Raji (cell line): ENCODE results near the gene MGA.
A peak's percentile ranks its signal among the peaks of the same experiment; 100 is the strongest.

ENCODE experiments used
- POLR2A ChIP-seq: IDR thresholded peaks from 2 replicates; pipeline ENCODE4 v1.6.1; 2011; ENCODE audit warnings: low read depth, low read length, control low read depth; ENCODE audit not compliant: insufficient read depth

MGA gene

GRCh38 chr15:41660235-41661077 lies at the start of gene MGA:
Gene MGA, plus strand, starts transcription at chr15:41660405.
- peak; percentile 79 for TF ChIP-seq POLR2A

DNA sequence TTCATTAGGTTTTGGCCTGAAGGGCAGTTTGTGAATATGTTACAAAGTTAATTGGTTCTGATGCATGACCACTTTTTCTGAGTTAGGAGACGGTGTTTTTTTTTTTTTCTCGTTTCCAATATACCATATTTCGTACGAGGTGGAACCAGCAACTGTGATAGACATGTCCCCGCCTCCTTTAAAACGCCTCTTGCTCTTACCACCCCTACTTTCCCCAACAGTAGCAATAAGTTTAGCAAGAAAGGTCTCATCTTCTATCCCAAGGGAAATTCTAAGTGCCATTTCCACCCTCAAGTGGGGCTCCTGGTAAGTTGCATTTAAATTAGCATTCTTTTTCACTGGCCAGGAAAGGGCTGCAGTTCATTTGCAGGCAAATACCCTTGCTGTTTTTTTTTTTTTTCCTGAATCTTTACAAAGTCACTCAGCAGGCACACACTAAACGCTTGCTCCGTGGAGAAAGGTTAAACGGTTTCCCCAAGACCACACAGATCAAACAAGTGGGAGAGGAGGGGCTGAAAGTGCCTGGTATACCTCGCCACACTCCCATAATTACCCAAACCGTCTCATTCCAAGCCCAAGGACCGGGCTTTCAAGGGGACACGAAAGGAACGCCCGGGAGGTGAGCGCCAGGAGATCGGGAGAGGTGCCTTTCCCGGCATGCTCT lies 39.5 kb upstream of the MGA start:
- TF ChIP-seq POLR2A: no peak

GRCh38 chr15:41621200-41622193 lies 38.7 kb upstream of the MGA start:
- no peak for TF ChIP-seq POLR2A

DNA sequence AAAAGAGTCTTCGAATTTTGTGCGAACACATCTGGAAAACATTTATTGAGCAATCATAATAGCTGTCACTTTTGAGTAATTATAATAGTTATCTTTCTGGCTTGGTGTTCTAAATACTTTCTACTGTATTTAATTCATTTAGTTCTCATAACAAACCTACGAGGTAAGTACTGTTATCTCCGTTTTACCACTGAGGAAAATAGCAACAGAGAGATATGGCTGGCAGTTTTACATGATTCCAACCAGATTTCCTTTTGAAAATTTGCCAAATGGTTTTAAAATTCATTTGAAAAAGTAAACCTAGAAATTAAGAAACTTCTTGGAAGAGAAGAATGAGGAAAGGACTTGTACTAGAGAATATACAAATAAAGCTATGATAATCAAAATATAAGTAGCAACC lies 37.3 kb upstream of the MGA start:
- TF ChIP-seq POLR2A: no peak

- TF ChIP-seq POLR2A: no peak
Observed at GRCh38 chr15:41627203-41627602, 33.0 kb upstream of the MGA start.

DNA sequence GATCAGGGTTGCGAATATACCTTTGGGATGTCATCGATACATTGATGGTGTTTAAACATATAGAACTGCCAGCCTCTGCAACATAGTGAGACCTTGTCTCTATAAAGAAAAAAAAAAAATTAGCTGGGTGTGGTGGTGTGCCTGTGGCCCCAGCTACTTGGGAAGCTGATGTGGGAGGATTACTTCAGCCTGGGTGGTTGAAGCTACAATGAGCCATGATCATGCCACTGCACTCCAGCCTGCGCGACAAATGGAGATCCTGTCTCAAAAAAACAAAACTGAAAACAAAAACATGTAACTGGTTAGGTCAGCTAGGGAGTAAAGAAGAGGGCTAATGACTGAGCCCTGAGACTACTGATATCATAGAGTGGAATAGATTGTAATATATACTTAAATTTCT lies 30.7 kb upstream of the MGA start:
- TF ChIP-seq POLR2A: no peak

DNA sequence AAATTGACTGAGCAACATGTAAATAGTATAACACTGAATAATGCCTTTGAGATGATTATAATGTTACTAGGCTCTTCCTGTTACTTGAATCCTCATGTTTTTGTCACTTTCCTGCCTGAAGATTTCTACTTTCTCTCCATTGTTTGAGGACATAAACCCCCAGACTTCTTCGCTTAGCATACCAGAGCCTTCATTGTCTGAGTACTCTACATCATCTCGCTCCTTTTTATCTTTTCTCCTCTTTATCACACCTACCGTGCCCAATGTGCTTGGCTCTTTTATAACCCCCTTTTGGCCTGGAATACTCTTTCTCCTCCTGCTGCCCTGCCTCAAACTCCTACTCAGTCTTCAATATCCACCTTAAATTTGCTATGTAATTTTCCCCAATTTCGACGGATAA lies 30.3 kb upstream of the MGA start:
- TF ChIP-seq POLR2A: no peak

DNA sequence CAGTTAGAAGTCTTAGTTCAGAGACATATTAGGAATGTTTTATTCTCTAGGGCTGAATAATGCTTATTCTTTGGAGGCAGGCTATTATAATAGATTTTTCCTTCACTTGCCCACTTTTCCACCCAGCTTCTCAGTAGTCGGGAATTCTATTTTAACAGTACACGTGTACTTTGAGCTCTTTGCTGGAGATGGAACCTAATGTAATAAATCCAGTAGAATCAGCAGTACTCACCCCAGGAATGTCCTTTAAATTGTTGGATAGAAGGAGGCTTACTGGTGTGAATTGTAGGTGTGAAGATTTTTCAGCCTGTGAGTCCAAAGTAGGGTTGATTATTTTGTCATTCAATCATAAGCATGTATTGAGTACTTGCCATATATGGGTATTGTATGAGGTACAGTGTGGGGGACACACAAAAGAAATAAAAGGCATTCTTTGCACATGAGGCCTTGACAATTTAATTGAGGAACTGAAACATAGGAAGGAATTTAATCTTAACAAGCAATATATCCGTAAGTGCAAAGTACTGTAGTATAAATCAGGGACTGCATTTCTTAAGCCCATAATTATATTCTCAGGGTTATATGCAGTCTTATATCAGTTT lies 29.5 kb upstream of the MGA start:
- TF ChIP-seq POLR2A: no peak

DNA sequence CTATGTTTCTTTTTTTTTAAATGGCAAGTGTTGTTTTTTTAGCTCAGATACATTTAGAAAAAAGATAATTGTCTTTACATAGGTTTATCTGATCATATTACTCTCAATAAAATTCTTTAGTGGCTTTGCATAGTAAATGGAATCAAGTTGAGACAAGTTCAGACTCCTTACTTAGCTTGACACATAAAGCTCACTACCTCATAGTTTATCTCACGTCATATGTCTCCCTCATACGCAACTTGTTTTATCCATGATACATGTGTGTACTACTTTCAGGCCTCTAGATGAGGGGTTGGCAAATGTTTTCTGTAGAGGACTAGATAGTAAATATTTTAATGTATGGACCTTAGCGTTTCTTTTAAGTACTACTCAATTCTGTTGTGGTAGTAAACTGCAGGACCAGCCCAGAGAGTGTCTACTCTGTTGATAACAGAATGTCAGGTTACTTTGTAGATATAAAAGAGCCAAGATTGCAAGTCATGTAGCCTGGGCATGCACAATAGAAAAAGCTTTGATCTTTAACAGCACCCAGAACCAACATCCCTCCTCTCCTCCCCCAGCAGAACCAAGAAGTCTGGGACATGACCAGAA lies 28.2 kb upstream of the MGA start:
- no peak for TF ChIP-seq POLR2A

DNA sequence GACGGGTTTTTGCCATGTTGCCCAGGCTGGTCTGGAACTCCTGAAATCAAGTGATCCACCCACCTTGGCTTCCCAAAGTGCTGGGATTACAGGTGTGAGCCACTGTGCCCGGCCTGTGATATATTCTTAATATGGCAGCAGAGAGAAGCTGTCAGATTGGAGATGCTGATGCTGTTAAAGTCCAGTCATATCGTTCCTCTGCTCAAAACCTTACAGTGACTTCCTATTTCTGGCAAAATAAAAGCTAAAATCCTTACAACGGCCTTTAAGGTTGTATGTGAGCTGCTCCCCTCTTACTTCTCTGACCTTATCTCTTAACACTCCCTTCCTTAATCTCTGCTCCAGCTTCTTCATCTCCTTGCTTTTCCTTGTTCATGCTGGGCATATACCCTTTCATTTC lies 26.6 kb upstream of the MGA start:
- no peak for TF ChIP-seq POLR2A

DNA sequence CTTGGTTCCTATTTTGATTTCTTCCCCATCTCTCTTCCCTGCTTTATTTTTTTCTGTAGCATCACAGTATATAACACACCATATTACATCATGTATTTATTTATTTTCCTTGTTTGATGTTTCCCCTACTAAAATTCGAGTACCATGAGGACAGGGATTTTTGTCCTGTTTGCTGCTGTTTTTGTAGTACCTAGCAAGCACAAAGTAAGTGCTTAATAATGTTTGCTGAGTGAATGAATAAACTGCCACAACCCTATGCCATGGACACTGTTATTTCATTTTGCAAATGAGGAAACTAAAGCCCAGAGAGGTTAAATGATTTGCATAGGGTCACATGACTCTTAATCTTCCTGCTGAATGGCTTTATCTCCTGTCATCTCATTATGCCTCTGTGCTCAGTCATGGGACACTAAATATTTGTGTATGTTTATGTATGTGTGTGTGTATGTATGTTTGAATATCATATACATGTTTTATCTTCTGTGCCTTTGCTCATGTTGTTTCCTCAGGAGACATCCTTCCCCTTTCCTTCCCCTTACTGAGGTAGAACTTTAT lies 26.1 kb upstream of the MGA start:
- TF ChIP-seq POLR2A: peak; percentile 46; the same call in 1 of the 2 replicates

DNA sequence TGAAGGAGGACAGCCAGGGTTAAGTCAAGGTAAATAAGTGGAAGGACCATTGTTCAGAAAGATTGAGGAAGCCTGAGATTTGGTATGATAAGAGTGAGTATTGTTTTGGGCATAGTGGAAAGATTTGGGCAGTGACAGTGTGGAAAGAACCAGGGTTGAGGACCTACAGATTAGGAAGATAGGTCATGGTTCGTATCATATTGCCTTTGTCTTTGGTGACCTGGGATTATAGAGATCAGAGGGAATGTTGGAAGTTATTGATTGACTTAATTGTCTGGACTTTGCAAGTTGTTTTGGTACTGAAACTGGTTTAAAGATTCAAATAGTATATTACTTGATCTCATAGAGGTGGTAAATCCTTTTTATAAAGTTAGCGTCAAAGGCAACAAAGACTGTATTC lies 23.1 kb upstream of the MGA start:
- no peak for TF ChIP-seq POLR2A

DNA sequence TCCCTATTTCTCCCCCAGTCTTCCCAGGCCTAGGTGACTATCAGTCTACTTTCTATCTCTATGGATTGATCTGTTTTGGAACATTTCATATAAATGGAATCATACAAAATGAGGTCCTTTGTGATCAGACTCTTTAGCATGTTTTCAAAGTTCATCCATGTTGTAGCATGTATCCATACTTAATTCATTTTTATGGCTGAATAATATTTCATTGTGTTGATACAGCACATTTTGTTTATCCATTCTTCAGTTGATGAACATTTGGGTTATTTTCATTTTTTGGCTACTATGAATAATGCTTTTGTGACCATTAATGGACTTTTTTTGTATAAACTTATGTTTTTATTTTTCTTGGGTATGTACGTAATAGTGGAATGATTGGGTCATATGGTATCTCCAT lies 19.2 kb upstream of the MGA start:
- TF ChIP-seq POLR2A: no peak

DNA sequence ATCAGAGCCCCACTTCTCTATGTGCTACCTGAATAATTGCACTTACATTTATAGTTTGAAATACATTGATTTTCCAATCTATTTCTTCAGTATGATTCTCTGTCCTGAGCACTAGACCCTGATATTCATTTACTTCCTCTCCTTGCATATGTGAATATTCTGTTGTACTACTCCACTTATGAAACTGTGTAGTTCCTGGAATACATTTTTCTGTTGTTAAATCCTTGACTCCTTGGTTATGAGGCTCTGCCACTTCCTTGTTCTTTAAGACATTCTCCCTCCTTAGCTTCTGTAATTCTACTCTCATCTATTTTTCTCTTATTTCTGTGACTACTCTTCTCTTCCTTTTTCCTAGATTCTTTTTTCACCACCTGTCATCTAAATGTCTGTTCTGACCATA lies 12.9 kb upstream of the MGA start:
- TF ChIP-seq POLR2A: no peak
